ENCODE data around the gene CNKSR3.

The CNKSR3 gene

DNA sequence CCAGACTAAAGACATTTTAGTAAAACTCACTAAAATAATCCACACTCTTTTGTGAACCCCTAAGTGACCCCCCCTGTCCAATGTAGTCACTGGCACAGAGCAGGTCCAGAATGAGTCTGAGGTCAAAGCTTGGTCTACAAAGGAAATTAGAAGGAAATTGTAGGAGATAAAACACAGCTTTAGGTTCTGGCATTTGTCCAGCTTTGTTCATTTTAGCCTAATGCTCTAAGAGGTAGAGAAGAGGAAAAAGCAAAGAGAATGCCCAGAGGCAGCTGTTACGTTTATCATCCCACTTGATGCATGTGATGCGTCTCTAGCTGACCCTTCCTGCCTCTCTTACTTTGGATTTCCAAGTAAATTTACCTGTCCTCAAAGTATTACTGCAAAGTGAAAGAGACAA, 62.5 kb downstream of the CNKSR3 start:
- H3K4me3 ChIP-seq (ENCODE audit: low read length): no peak overlapping the region
- DNase-seq (ENCODE audit: low read depth): no peak
- TF ChIP-seq, protein P1, sequence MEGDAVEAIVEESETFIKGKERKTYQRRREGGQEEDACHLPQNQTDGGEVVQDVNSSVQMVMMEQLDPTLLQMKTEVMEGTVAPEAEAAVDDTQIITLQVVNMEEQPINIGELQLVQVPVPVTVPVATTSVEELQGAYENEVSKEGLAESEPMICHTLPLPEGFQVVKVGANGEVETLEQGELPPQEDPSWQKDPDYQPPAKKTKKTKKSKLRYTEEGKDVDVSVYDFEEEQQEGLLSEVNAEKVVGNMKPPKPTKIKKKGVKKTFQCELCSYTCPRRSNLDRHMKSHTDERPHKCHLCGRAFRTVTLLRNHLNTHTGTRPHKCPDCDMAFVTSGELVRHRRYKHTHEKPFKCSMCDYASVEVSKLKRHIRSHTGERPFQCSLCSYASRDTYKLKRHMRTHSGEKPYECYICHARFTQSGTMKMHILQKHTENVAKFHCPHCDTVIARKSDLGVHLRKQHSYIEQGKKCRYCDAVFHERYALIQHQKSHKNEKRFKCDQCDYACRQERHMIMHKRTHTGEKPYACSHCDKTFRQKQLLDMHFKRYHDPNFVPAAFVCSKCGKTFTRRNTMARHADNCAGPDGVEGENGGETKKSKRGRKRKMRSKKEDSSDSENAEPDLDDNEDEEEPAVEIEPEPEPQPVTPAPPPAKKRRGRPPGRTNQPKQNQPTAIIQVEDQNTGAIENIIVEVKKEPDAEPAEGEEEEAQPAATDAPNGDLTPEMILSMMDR (IDR thresholded peaks at IDR 0.05; ENCODE audit: insufficient read depth, low read depth, low read length, missing control alignments): no peak

DNA sequence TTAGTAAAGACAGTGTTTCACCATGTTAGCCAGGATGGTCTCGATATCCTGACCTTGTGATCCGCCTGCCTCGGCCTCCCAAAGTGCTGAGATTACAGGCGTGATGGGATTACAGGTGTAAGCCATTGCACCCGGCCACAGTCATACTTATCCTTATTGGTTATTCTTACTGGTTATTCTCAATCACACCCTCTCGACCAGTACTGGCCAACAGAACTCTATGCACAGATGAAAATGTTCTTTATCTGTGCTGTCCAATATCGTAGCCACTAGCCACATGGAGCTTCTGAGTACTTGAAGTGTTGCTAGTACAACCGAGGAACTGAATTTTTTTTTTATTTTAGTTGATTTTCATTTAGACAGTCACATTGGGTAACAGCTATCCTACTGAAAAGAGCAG, 63.5 kb downstream of the CNKSR3 start:
- TF ChIP-seq, protein P1 (IDR thresholded peaks at IDR 0.05; ENCODE audit: insufficient read depth, low read depth, low read length, missing control alignments): no peak
- no peak overlapping the region for H3K4me3 ChIP-seq (ENCODE audit: low read length)
- no peak for DNase-seq (ENCODE audit: low read depth)

DNA sequence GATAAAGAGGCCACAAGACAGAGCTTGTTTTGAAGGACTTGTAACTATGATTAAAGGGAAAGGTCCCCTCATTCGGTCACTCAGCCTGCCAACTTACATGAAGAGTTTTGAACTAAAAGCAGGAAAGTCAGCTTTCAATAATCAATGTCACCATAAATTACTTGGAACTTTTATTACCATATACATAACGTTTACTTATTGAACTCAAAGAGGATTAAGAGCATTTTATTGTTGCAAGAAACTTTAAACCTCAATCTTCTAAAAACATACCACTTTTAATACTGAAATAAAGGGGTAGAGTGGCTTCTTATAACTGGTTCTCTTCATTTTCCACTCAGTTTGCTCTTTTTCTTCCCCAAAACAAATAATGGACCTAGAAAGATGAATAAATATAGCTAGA, 65.1 kb downstream of the CNKSR3 start:
- TF ChIP-seq, protein P1 (IDR thresholded peaks at IDR 0.05; ENCODE audit: insufficient read depth, low read depth, low read length, missing control alignments): no peak
- DNase-seq (ENCODE audit: low read depth): no peak
- no peak overlapping the region for H3K4me3 ChIP-seq (ENCODE audit: low read length)

DNA sequence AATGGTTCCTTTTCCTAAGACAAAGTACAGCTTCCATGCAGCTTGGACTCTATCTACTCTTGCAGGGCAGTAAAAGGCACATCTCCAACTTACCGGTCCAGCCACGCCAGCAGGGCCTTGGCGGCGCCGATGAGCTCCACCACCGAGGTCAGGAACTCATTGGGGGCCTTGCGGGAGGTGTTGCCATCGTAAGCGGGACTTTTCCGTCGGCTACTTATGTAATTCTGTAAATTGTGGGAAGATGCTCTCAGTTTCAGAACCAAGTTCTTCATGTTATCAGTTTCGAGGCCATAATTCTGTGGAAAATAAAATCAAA, 68.5 kb downstream of the CNKSR3 start:
- no peak for DNase-seq (ENCODE audit: low read depth)
- TF ChIP-seq, protein P1 (IDR thresholded peaks at IDR 0.05; ENCODE audit: insufficient read depth, low read depth, low read length, missing control alignments): no peak

DNA sequence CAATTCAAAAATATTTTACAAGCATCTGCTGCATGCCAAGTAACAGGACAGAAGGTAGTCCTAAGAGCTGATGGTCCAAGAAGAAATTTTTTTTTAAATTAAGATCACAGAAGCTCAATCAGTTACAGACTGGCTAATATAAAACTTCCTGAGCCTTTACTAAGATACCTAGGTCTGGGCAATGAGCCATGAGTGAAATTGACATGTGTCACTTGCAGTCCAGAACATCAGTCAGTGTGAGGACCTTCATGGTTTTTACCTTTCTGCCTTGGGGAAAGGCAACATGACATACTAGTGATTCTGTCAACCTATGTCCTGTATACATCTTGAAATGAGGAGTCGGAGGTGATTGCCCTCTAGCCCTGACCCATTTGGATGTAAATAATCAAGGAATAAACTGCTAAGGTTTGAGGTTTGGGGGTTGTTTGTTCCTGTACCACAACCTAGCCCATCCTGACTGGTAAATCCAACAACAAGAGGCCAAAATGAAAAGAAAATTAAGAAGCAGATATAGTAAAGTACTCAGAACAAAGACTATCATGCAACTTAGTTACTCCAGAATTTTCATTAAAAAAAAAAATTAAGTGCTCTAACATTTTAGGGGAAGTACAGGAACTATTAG, 70.0 kb downstream of the CNKSR3 start:
- H3K4me3 ChIP-seq (ENCODE audit: low read length): no peak overlapping the region
- DNase-seq (ENCODE audit: low read depth): no peak
- TF ChIP-seq, protein P1 (IDR thresholded peaks at IDR 0.05; ENCODE audit: insufficient read depth, low read depth, low read length, missing control alignments): no peak

More for the DNA sequence above, 68.5 kb downstream of the CNKSR3 start:
- H3K4me3 ChIP-seq (ENCODE audit: low read length): no peak overlapping the region

DNA sequence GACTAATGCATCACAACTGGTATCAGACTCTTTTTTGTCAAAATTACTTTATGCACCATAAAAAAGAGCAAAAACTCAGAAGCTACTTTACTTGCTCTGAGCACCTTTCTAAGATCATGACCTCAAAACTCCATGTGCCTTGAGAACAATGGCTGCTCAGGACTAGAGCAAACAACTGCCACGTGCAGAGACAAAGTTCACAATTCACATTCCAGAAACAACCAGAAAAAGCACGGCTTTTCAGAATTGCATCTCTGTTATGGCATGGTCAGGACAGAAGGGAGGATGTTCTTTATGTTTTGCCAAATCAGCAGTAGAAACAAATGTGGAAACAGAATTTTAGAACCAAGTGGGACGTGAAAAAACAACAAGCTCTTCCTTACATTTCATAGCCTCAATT, 70.5 kb downstream of the CNKSR3 start:
- DNase-seq (ENCODE audit: low read depth): no peak
- TF ChIP-seq, protein P1 (IDR thresholded peaks at IDR 0.05; ENCODE audit: insufficient read depth, low read depth, low read length, missing control alignments): no peak

DNA sequence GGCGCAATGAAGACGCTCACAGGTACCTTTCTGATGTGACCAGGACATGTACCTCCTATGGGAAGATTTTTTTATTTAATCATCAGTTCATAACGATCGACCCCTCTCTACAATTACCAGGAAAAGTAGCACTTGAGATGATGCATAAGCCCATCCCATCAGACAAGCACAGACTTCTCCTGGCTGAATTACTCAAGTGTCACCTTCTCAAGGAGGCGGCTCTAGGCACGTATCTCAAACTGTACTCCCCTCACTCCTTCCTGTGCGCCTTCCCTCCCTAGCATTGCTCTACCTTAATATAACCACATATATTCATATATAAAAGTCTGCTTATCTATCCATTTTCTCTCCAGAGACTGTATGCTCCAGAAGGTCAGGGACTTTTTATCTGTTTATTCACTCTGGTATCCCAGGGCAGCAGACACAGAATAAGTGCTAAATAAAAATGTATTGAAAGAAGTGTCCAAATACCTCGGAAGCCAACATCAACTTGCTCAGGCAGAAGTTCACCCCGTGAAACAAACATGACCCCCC, 71.5 kb downstream of the CNKSR3 start:
- TF ChIP-seq, protein P1 (IDR thresholded peaks at IDR 0.05; ENCODE audit: insufficient read depth, low read depth, low read length, missing control alignments): no peak
- no peak overlapping the region for H3K4me3 ChIP-seq (ENCODE audit: low read length)
- peak; percentile 74 for DNase-seq (ENCODE audit: low read depth)

More for the DNA sequence above, 70.5 kb downstream of the CNKSR3 start:
- no peak overlapping the region for H3K4me3 ChIP-seq (ENCODE audit: low read length)

All from epithelial cell of esophagus (primary cell).